ENCODE measurements around the gene MKNK2. TPM values are rescaled to one million over a fixed set of nuclear protein-coding genes. Genes with fewer than 3 reads are reported as not detected.

MKNK2 gene
- total and polyA plus RNA-seq, 2 of the 13 experiments (the other 11 are each of a cell fraction or from before 2014, with no cell fraction given), result 44.9 to 112 TPM

DNA sequence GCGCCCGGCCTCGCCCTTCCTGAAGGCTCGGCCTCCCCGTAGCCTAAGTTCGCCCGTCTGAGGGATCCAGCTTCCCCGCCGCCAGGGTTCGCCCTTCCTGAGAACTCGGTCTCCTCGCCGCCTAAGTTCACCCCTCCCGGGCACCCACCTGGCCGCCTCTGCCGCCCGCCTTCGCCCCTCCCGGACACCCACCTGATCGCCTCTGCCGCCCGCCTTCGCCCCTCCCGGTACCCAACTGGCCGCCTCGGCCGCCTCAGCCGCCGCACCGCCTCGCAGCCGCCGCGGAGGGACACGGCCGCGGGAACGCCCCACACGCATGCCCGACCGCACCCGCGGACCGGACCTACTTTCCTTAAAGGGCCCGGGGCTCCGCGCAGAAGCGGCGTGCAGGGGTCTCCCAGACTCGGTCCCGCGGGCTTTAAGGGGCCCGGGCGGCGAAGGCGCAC, 45.0 kb upstream of the MKNK2 start, which contains the start of gene MOB3A (continued):
- TF ChIP-seq, protein P1, sequence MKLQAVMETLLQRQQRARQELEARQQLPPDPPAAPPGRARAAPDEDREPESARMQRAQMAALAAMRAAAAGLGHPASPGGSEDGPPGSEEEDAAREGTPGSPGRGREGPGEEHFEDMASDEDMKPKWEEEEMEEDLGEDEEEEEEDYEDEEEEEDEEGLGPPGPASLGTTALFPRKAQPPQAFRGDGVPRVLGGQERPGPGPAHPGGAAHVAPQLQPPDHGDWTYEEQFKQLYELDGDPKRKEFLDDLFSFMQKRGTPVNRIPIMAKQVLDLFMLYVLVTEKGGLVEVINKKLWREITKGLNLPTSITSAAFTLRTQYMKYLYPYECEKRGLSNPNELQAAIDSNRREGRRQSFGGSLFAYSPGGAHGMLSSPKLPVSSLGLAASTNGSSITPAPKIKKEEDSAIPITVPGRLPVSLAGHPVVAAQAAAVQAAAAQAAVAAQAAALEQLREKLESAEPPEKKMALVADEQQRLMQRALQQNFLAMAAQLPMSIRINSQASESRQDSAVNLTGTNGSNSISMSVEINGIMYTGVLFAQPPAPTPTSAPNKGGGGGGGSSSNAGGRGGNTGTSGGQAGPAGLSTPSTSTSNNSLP (IDR thresholded peaks at IDR 0.05; ENCODE audit: low read depth, low read length), result no peak
- TF ChIP-seq NR2F6 (IDR thresholded peaks at IDR 0.05) (no peak), NR2F6 (CRISPR knock-in tag; IDR thresholded peaks at IDR 0.05) (no peak), GABPA (IDR thresholded peaks at IDR 0.05; ENCODE audit: low read depth, low read length) (no peak), GABPA (CRISPR knock-in tag; IDR thresholded peaks at IDR 0.05; ENCODE audit: low read depth) (no peak), PHF21A (CRISPR knock-in tag; IDR thresholded peaks at IDR 0.05) (peak; percentile 92), TMF1 (CRISPR knock-in tag; IDR thresholded peaks at IDR 0.05; ENCODE audit: low read depth) (peak; percentile 81), ZBTB21 (CRISPR knock-in tag; IDR thresholded peaks at IDR 0.05) (no peak), GTF2F1 (IDR thresholded peaks at IDR 0.05; ENCODE audit: low read length) (no peak), CC2D1A (CRISPR knock-in tag; IDR thresholded peaks at IDR 0.05) (no peak), BORCS8-MEF2B (CRISPR knock-in tag; IDR thresholded peaks at IDR 0.05) (peak; percentile 94), HCFC1 (IDR thresholded peaks at IDR 0.05; ENCODE audit: low read depth, low read length) (peak; percentile 16; the same call in 1 of the 2 replicates), ZNF101 (CRISPR knock-in tag; IDR thresholded peaks at IDR 0.05; ENCODE audit: borderline replicate concordance, low read depth) (no peak), MEIS1 (CRISPR knock-in tag; IDR thresholded peaks at IDR 0.05; ENCODE audit: borderline replicate concordance) (no peak), TCF12 (IDR thresholded peaks at IDR 0.05) (no peak), TCF12 (CRISPR knock-in tag; IDR thresholded peaks at IDR 0.05) (peak; percentile 87; the same call in 1 of the 2 replicates), CREM (IDR thresholded peaks at IDR 0.05) (no peak), CREM (CRISPR knock-in tag; IDR thresholded peaks at IDR 0.05) (no peak)
- TF ChIP-seq, protein P2, sequence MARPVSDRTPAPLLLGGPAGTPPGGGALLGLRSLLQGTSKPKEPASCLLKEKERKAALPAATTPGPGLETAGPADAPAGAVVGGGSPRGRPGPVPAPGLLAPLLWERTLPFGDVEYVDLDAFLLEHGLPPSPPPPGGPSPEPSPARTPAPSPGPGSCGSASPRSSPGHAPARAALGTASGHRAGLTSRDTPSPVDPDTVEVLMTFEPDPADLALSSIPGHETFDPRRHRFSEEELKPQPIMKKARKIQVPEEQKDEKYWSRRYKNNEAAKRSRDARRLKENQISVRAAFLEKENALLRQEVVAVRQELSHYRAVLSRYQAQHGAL (CRISPR knock-in tag; IDR thresholded peaks at IDR 0.05; ENCODE audit: not compliant biosample characterization), result peak; percentile 23
- TF ChIP-seq, protein P3, sequence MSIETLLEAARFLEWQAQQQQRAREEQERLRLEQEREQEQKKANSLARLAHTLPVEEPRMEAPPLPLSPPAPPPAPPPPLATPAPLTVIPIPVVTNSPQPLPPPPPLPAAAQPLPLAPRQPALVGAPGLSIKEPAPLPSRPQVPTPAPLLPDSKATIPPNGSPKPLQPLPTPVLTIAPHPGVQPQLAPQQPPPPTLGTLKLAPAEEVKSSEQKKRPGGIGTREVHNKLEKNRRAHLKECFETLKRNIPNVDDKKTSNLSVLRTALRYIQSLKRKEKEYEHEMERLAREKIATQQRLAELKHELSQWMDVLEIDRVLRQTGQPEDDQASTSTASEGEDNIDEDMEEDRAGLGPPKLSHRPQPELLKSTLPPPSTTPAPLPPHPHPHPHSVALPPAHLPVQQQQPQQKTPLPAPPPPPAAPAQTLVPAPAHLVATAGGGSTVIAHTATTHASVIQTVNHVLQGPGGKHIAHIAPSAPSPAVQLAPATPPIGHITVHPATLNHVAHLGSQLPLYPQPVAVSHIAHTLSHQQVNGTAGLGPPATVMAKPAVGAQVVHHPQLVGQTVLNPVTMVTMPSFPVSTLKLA (IDR thresholded peaks at IDR 0.05), result no peak
- TF ChIP-seq, protein P4, sequence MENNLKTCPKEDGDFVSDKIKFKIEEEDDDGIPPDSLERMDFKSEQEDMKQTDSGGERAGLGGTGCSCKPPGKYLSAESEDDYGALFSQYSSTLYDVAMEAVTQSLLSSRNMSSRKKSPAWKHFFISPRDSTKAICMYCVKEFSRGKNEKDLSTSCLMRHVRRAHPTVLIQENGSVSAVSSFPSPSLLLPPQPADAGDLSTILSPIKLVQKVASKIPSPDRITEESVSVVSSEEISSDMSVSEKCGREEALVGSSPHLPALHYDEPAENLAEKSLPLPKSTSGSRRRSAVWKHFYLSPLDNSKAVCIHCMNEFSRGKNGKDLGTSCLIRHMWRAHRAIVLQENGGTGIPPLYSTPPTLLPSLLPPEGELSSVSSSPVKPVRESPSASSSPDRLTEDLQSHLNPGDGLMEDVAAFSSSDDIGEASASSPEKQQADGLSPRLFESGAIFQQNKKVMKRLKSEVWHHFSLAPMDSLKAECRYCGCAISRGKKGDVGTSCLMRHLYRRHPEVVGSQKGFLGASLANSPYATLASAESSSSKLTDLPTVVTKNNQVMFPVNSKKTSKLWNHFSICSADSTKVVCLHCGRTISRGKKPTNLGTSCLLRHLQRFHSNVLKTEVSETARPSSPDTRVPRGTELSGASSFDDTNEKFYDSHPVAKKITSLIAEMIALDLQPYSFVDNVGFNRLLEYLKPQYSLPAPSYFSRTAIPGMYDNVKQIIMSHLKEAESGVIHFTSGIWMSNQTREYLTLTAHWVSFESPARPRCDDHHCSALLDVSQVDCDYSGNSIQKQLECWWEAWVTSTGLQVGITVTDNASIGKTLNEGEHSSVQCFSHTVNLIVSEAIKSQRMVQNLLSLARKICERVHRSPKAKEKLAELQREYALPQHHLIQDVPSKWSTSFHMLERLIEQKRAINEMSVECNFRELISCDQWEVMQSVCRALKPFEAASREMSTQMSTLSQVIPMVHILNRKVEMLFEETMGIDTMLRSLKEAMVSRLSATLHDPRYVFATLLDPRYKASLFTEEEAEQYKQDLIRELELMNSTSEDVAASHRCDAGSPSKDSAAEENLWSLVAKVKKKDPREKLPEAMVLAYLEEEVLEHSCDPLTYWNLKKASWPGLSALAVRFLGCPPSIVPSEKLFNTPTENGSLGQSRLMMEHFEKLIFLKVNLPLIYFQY (CRISPR knock-in tag; IDR thresholded peaks at IDR 0.05; ENCODE audit: borderline replicate concordance), result no peak
- TF ChIP-seq, protein P5, sequence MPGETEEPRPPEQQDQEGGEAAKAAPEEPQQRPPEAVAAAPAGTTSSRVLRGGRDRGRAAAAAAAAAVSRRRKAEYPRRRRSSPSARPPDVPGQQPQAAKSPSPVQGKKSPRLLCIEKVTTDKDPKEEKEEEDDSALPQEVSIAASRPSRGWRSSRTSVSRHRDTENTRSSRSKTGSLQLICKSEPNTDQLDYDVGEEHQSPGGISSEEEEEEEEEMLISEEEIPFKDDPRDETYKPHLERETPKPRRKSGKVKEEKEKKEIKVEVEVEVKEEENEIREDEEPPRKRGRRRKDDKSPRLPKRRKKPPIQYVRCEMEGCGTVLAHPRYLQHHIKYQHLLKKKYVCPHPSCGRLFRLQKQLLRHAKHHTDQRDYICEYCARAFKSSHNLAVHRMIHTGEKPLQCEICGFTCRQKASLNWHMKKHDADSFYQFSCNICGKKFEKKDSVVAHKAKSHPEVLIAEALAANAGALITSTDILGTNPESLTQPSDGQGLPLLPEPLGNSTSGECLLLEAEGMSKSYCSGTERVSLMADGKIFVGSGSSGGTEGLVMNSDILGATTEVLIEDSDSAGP (CRISPR knock-in tag; IDR thresholded peaks at IDR 0.05; ENCODE audit: borderline replicate concordance), result peak; percentile 100

All from HepG2 (cell line).